Measurements from ENCODE around the gene KIAA1191. TPM values are rescaled to one million over a fixed set of nuclear protein-coding genes. Genes with fewer than 3 reads are reported as not detected.
A peak's percentile ranks its signal among the peaks of the same experiment; 100 is the strongest.

The KIAA1191 gene
- total RNA-seq, 4 donors from 2014 or later = 76.3 to 174 (median 84.1) TPM

DNA sequence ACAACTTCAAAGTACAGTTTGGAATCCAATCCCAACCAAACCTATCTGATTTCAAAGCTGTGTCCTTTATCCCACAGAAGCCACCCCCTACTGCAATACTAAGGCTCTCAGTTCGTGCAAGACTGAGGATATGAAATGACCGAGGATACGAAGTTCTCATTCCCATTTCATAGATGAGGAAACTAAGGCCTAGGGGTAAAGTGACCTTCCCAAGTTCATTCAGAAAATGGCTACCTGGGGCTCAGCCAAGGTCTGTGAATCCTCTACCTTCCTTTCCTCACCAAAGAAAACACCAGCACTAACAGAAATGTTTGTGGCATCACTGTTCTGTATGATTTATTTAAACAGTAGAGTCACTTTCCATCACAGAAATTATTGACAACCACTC, 5.4 kb downstream of the KIAA1191 start:
- peaks cover 0 to 58% of the 10 kb centered on the region in 2 donors for H3K36me3 ChIP-seq
- intact Hi-C loops (cut with DNase I; ENCODE audit: low total_unique reads) (no loop called here), in situ Hi-C loops (cut with MboI; ENCODE audit: low sequenced_read_pairs in 4 of 4) (no loop called here)
- DNase-seq (no peak), ATAC-seq (no peak)
- no peaks in the 10 kb centered on the region for H3K9me3 ChIP-seq
- H3K27me3 ChIP-seq = no peaks in the 10 kb centered on the region
- peaks cover 12 to 24% of the 10 kb centered on the region in 2 donors for H3K4me1 ChIP-seq
- H3K4me3 ChIP-seq = no peak overlapping the region
- no peak for TF ChIP-seq POLR2A (IDR thresholded peaks at IDR 0.05)
- TF ChIP-seq CTCF (IDR thresholded peaks at IDR 0.05 in 4 of 5, conservative IDR thresholded peaks at IDR 0.05 in 1 of 5) = no peak
- H3K27ac ChIP-seq = no peak overlapping the region

GRCh38 chr5:176355400-176356178, 6.0 kb downstream of the KIAA1191 start:
- TF ChIP-seq POLR2A (IDR thresholded peaks at IDR 0.05) (no peak), CTCF (IDR thresholded peaks at IDR 0.05 in 4 of 5, conservative IDR thresholded peaks at IDR 0.05 in 1 of 5) (no peak)
- no peak overlapping the region for H3K27ac ChIP-seq

DNA sequence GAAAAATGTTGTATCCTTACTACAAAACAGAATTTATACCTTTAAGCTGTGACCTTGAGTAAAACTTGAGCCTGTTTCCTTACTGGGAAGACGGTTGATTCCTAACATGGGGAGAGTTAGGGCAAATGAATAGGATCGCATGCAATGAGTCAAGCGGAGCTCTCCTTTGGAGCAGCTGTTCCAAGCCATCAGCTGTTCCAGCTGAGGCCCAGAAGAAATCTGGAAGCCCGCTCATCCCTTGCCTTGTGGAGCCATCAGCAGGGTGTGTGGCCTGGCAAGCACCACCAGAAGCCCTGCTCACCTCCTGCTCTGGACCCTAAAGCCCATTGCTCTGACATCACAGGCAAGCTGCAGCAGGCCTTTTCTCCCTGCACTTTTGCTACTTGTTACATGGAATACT, 8.0 kb downstream of the KIAA1191 start:
- DNase-seq (peak in 1 of 2 donors; percentile 57), ATAC-seq (peak; percentile 67 to 89)
- Histone ChIP-seq H3K27me3 (no peaks in the 10 kb centered on the region), H3K27ac (peak overlapping the region in 3 of 4 donors; percentile 12 to 66 (median 48)), H3K4me1 (peaks cover 0 to 19% of the 10 kb centered on the region in 2 donors), H3K36me3 (peaks cover 0 to 81% of the 10 kb centered on the region in 2 donors), H3K4me3 (no peak overlapping the region), H3K9me3 (no peaks in the 10 kb centered on the region)
- intact Hi-C loops (cut with DNase I; ENCODE audit: low total_unique reads) (no loop called here), in situ Hi-C loops (cut with MboI; ENCODE audit: low sequenced_read_pairs in 4 of 4) (no loop called here)
- TF ChIP-seq POLR2A (IDR thresholded peaks at IDR 0.05) = no peak
- TF ChIP-seq CTCF (IDR thresholded peaks at IDR 0.05 in 4 of 5, conservative IDR thresholded peaks at IDR 0.05 in 1 of 5) = no peak

More at GRCh38 chr5:176355400-176356178, 6.0 kb downstream of the KIAA1191 start:
- in situ Hi-C loops (cut with MboI; ENCODE audit: low sequenced_read_pairs in 4 of 4) = no loop called here
- intact Hi-C loops (cut with DNase I; ENCODE audit: low total_unique reads) = no loop called here
- no peaks in the 10 kb centered on the region for H3K27me3 ChIP-seq
- no peaks in the 10 kb centered on the region for H3K9me3 ChIP-seq
- H3K4me1 ChIP-seq = peaks cover 9 to 24% of the 10 kb centered on the region in 2 donors
- ATAC-seq = no peak
- peaks cover 0 to 63% of the 10 kb centered on the region in 2 donors for H3K36me3 ChIP-seq
- no peak overlapping the region for H3K4me3 ChIP-seq
- no peak for DNase-seq

- peaks cover 0 to 82% of the 10 kb centered on the region in 2 donors for H3K36me3 ChIP-seq
- H3K9me3 ChIP-seq = no peaks in the 10 kb centered on the region
- TF ChIP-seq CTCF (IDR thresholded peaks at IDR 0.05 in 4 of 5, conservative IDR thresholded peaks at IDR 0.05 in 1 of 5) (no peak), POLR2A (IDR thresholded peaks at IDR 0.05) (no peak)
- DNase-seq (no peak), ATAC-seq (no peak)
- H3K4me1 ChIP-seq = peaks cover 0 to 13% of the 10 kb centered on the region in 2 donors
- in situ Hi-C loops (cut with MboI; ENCODE audit: low sequenced_read_pairs in 4 of 4) (no loop called here), intact Hi-C loops (cut with DNase I; ENCODE audit: low total_unique reads) (no loop called here)
- peak overlapping the region in 1 of 4 donors; percentile 66 for H3K27ac ChIP-seq
- H3K27me3 ChIP-seq = no peaks in the 10 kb centered on the region
- H3K4me3 ChIP-seq = no peak overlapping the region
Measured at GRCh38 chr5:176352116-176352878, 9.3 kb downstream of the KIAA1191 start.

Data from gastrocnemius medialis (tissue), 4 donors.